ENCODE data around the gene RNF8.

The RNF8 gene

DNA sequence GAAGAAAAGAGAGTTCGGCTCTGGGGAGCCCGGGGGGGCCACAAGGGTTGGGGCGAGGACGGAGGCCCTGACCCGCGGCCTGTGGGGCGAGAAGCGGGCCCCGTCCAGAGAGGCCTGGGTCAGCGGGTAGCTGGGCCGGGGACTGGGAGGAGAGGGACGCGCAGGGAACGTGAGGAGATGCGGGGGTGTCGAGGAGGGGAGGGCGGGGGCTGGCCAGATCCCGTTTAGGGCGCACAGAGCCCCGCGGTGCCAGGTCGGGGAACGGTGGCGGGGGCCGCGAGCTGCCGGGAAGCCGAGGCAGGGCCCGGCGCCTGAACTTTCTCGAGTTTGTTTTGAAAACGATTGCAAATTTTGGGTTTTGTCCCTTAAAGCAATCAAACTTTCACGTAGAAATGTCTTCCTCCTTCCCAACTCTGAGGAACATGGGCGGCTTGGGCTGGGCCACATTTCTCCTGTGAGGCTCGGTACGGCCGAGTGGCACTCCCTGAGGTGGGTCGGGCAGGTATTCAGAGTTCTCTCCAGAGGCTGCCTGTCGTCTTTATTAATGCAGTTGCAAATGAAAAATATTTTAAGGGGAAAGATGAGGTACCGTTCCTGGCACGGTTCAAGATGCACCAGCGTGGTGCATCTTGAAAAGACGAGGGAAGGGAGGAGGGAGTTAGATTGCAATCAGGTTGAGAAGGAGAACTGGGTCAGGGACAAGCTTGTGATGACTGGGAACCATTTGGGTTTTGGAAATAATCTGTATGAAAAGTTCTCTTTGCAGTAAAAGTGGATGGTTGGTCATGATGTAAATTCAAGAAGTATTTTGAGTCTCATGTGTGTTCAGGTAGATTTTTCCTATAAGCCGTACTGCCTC is 972 bp downstream of the RNF8 start:
- peak; percentile 16 to 19 for DNase-seq (ENCODE audit: low read depth in 1 of 2, low spot score in 1 of 2)
- in situ Hi-C loops (cut with HindIII; ENCODE audit: low pct_unique_long_range_greater_than_20kb, low sequenced_read_pairs), result no loop called here
- TF ChIP-seq JUND (IDR thresholded peaks at IDR 0.05; ENCODE audit: low read depth), result no peak

DNA sequence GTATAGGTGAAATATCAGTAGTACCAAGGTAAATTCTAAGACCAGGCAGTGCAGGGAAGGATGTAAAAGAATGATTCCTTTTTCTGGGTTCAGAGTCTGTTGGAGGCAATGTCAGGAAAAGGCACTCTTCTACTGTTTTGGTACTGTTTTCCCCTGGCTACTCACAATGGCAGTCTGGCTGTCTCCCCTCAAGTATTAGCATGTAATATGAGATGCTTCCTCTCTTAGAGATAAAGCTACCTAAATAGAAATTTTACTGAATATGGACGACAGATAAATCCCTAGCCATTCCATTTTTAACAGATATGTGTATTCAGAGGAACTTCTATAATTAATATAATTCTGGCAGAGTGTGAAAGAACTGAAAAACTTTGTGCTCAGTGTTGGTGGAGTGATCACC is 3.5 kb downstream of the RNF8 start:
- no peak for TF ChIP-seq JUND (IDR thresholded peaks at IDR 0.05; ENCODE audit: low read depth)
- in situ Hi-C loops (cut with HindIII; ENCODE audit: low pct_unique_long_range_greater_than_20kb, low sequenced_read_pairs), result no loop called here
- DNase-seq (ENCODE audit: low read depth in 1 of 2, low spot score in 1 of 2), result no peak

DNA sequence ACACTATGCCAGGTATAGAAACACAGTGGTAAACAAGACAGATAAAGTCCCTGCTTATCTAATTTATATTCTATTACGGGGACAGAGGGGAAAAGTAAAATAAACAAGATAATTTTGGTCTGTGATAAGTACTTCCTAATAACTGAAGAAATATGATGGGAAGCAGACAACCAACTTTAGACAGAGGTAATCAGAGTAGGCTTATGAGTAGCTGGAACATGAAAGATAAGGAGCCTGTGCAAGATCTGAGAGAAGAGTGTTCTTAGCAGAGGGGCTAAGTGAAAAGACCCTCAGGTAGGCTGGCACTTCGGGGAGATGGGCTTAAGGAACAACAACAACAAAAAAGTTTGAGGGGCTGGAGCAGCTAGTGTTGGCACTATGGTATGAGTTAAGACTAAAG is 4.1 kb downstream of the RNF8 start:
- in situ Hi-C loops (cut with HindIII; ENCODE audit: low pct_unique_long_range_greater_than_20kb, low sequenced_read_pairs), result no loop called here
- TF ChIP-seq JUND (IDR thresholded peaks at IDR 0.05; ENCODE audit: low read depth), result no peak
- no peak for DNase-seq (ENCODE audit: low read depth in 1 of 2, low spot score in 1 of 2)

- DNase-seq (ENCODE audit: low read depth in 1 of 2, low spot score in 1 of 2), result no peak
- TF ChIP-seq JUND (IDR thresholded peaks at IDR 0.05; ENCODE audit: low read depth), result no peak
- in situ Hi-C loops (cut with HindIII; ENCODE audit: low pct_unique_long_range_greater_than_20kb, low sequenced_read_pairs), result no loop called here
Measured at GRCh38 chr6:37359039-37359438, 5.3 kb downstream of the RNF8 start.

GRCh38 chr6:37362101-37362828 is 8.5 kb downstream of the RNF8 start:
- in situ Hi-C loops (cut with HindIII; ENCODE audit: low pct_unique_long_range_greater_than_20kb, low sequenced_read_pairs), result no loop called here
- no peak for DNase-seq (ENCODE audit: low read depth in 1 of 2, low spot score in 1 of 2)
- no peak for TF ChIP-seq JUND (IDR thresholded peaks at IDR 0.05; ENCODE audit: low read depth)

GRCh38 chr6:37365791-37366190 is 12.0 kb downstream of the RNF8 start:
- in situ Hi-C loops (cut with HindIII; ENCODE audit: low pct_unique_long_range_greater_than_20kb, low sequenced_read_pairs), result no loop called here
- peak; percentile 11 to 55 for DNase-seq (ENCODE audit: low read depth in 1 of 2, low spot score in 1 of 2)
- no peak for TF ChIP-seq JUND (IDR thresholded peaks at IDR 0.05; ENCODE audit: low read depth)

- in situ Hi-C loops (cut with HindIII; ENCODE audit: low pct_unique_long_range_greater_than_20kb, low sequenced_read_pairs), result no loop called here
- no peak for DNase-seq (ENCODE audit: low read depth in 1 of 2, low spot score in 1 of 2)
- TF ChIP-seq JUND (IDR thresholded peaks at IDR 0.05; ENCODE audit: low read depth), result no peak
Measured at GRCh38 chr6:37366910-37367309, 13.1 kb downstream of the RNF8 start.

GRCh38 chr6:37368961-37369320 is 15.2 kb downstream of the RNF8 start:
- DNase-seq (ENCODE audit: low read depth in 1 of 2, low spot score in 1 of 2), result no peak
- in situ Hi-C loops (cut with HindIII; ENCODE audit: low pct_unique_long_range_greater_than_20kb, low sequenced_read_pairs), result no loop called here
- no peak for TF ChIP-seq JUND (IDR thresholded peaks at IDR 0.05; ENCODE audit: low read depth)

GRCh38 chr6:37369321-37370201 is 15.8 kb downstream of the RNF8 start:
- in situ Hi-C loops (cut with HindIII; ENCODE audit: low pct_unique_long_range_greater_than_20kb, low sequenced_read_pairs), result no loop called here
- no peak for TF ChIP-seq JUND (IDR thresholded peaks at IDR 0.05; ENCODE audit: low read depth)

GRCh38 chr6:37371154-37372083 is 17.6 kb downstream of the RNF8 start:
- DNase-seq (ENCODE audit: low read depth in 1 of 2, low spot score in 1 of 2), result no peak
- in situ Hi-C loops (cut with HindIII; ENCODE audit: low pct_unique_long_range_greater_than_20kb, low sequenced_read_pairs), result no loop called here

More at GRCh38 chr6:37369321-37370201, 15.8 kb downstream of the RNF8 start:
- DNase-seq (ENCODE audit: low read depth in 1 of 2, low spot score in 1 of 2), result no peak

GRCh38 chr6:37372116-37372515 is 18.3 kb downstream of the RNF8 start:
- in situ Hi-C loops (cut with HindIII; ENCODE audit: low pct_unique_long_range_greater_than_20kb, low sequenced_read_pairs), result no loop called here
- no peak for DNase-seq (ENCODE audit: low read depth in 1 of 2, low spot score in 1 of 2)
- TF ChIP-seq JUND (IDR thresholded peaks at IDR 0.05; ENCODE audit: low read depth), result no peak

More at GRCh38 chr6:37371154-37372083, 17.6 kb downstream of the RNF8 start:
- TF ChIP-seq JUND (IDR thresholded peaks at IDR 0.05; ENCODE audit: low read depth), result no peak
